Measurements from ENCODE around the gene ACLY. TPM values are rescaled to one million over a fixed set of nuclear protein-coding genes. Genes with fewer than 3 reads are reported as not detected.

Gene ACLY
- total RNA-seq = 123 and 285 TPM in 2 replicates

GRCh38 chr17:41918314-41919164, at the start of gene ACLY:
TSS of gene ACLY (minus strand) at chr17:41918951. CDS start at chr17:41913873, 5,078 bp downstream.

DNA sequence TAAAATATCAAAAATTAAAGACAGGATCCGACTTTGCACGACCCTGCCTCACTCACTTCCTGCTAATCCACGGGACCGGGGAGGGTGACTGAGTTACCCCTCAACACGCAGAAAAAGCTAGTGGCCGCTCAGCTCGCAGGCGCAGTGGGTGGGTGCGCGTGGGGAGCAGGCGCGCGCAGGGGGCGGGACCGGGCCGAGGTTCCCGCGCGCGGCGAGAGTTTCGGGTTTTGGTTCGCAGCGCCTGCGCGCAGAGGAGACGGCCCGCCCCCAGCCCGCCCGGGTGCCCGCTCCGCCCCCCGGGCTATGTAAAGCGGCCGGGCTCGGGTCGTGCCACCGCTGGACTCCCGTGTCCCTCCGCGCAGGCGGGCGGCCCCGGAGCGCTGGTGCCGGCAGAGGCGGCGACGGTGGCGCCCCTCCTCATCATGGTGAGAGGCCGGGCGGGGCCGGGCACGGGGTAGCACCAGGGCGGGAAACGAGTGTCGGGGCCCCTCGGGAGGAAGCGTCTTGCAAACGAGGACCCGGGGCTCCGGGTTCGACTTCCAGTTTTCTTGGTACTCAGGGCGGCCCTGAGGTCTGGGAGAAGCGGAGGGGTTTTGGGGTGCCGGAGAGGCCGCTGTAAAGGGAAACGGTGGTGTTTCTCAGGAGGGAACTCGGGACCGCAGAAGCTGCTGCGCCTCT, 47.9 kb upstream of the ACLY start, which contains the start of gene CNP:
TSS of gene CNP (plus strand) at position 333 of the 678 bp plus-strand sequence. CDS start at position 423, 90 bp downstream.

DNA sequence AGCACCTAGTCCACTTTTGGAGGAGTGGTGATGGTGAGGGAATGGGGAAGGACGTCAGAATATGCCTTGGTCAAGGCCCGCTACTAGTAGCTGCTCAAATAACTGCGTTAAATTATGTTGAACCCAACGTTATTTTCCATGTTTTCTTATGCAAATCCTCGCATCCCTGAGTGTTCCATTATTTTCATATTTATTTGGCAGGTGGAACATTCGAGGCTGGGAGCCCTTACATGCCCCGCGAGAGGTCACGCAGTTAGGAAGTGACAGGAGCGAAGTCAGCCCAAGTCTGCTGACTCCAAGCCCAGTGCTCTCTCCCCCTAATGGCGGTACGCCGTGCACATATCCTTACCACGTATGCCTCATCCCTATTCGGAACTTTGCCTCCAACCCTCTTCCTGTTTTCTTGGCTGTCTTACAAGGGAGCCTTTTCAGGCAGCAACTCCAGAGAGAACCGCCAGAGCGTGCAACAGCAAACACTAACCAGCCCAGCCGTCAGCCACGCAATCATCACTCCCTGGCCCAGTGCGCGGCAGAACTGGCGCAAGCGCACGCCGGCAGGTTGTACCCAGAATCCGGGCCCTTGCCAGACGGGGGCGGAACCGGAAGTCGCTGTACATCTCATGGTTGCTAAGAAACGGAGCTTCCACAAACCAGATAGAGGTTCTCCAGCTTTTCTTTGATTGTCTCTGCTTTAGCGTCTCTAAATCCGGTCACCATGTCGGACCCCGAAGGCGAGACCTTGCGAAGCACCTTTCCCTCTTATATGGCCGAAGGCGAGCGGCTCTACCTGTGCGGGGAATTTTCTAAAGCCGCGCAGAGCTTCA, 11.5 kb upstream of the ACLY start, which contains the start of gene ODAD4:
TSS of gene ODAD4 (plus strand) at position 609 of the 824 bp plus-strand sequence. CDS start at position 716, 107 bp downstream.

GRCh38 chr17:41864836-41865595, 53.7 kb downstream of the ACLY start, which contains the start of gene KLHL11:
TSS of gene KLHL11 (minus strand) at chr17:41865423. CDS start at chr17:41865370, 53 bp downstream.

DNA sequence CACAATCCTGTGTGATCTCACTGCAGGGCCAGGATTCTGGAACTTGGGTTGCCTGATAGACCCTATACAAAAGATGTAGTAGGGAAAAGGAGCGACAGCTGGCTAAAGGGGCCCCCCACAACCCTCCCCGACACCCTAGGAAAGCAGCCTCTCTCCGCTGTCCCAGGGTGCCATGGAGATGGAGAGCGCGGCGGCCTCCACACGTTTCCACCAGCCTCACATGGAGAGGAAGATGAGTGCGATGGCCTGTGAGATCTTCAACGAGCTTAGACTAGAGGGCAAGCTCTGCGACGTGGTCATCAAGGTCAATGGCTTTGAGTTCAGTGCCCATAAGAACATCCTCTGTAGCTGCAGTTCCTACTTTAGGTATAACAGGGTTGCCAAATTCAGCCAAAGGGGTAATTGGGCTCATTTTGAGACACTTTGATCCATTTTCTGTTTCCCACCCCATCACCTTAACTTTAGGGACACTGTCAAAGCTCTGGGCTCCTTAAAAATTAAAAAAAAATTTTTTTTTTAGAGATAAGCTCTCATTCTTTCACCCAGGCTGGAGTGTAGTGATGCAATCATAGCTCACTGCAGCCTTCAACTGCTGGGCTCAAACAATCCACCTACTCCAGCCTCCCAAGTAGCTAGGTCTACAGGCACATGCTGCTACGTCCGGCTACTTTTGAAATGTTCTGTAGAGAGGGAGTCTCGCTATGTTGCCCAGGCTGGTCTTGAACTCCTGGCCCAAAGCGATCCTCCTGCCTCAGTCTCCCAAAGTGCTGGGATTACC, 80.8 kb downstream of the ACLY start, which contains the start of gene KLHL10:
TSS of gene KLHL10 (plus strand) at position 65 of the 778 bp plus-strand sequence. CDS start at position 173, 108 bp downstream.

DNA sequence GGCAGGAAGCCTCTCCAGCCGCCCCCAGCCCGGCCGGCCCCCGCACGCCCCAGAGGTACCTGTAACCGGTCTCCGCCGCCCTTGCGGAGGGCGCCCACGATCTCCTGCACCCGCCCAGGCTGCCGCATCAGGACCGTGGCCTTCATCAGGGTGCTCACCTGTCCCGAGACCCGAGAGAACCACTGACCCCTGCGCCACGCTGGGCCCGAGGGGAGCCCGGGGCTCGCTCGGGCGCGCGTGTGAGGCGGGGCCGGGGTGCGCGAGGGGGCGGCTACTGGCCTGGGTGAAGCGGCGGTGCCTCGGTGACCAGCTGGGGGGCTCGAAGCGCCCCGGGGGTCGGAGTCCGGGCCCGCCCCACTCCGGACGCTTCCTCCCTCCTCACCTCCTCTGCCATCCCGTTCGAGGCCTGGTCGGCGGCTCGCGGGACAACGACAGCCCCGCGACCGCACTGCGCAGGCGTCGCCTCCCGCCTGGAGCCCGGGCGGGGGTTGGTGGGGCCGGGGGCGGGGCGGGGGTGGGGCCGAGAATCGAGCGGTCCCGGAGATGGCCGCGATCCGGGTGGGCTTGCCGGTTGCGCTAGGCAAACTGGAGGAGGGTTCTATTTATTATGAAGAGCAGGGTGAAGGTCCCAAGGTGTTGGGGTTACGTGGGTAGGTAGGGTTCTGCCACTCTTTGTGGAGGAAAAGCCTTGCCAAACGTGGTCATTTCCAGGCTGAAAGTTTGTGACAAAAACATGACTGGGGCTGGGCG, 82.8 kb downstream of the ACLY start, which contains the start of gene NT5C3B:
TSS of gene NT5C3B (minus strand) at position 433 of the 750 bp plus-strand sequence. CDS start at position 394, 39 bp downstream.

Other genes starting within 250 kb of the ACLY start
- 116 and 382 TPM in 2 replicates for gene EIF1, start 230.1 kb downstream of the ACLY start, total RNA-seq
- gene GAST, start 206.6 kb downstream of the ACLY start, total RNA-seq = not detected in 2 replicates
- under 0.01 and 0.40 TPM in 2 replicates for gene HAP1, start 184.3 kb downstream of the ACLY start, total RNA-seq
- gene JUP, start 132.2 kb downstream of the ACLY start, total RNA-seq = 118 and 240 TPM in 2 replicates
- 97.5 and 116 TPM in 2 replicates for gene P3H4, start 107.0 kb downstream of the ACLY start, total RNA-seq
- 517 and 587 TPM in 2 replicates for gene FKBP10, start 105.9 kb downstream of the ACLY start, total RNA-seq
- gene NT5C3B, start 82.7 kb downstream of the ACLY start, total RNA-seq = 36.6 and 71.5 TPM in 2 replicates
- gene KLHL10, start 81.1 kb downstream of the ACLY start, total RNA-seq = not detected in 2 replicates
- 16.3 and 23.9 TPM in 2 replicates for gene KLHL11, start 53.5 kb downstream of the ACLY start, total RNA-seq
- 0.52 and 1.9 TPM in 2 replicates for gene ODAD4, start 11.7 kb upstream of the ACLY start, total RNA-seq
- gene CNP, start 47.8 kb upstream of the ACLY start, total RNA-seq = 58.9 and 69.8 TPM in 2 replicates
- gene DNAJC7, start 98.5 kb upstream of the ACLY start, total RNA-seq = 52.6 and 63.4 TPM in 2 replicates
- 45.0 and 47.1 TPM in 2 replicates for gene NKIRAS2, start 101.1 kb upstream of the ACLY start, total RNA-seq
- 0.13 and 2.1 TPM in 2 replicates for gene C17orf113, start 131.7 kb upstream of the ACLY start, total RNA-seq
- not detected in 2 replicates for gene ZNF385C, start 179.5 kb upstream of the ACLY start, total RNA-seq
- gene DHX58, start 193.8 kb upstream of the ACLY start, total RNA-seq = 8.3 and 9.7 TPM in 2 replicates
- gene KAT2A, start 202.4 kb upstream of the ACLY start, total RNA-seq = 6.6 and 17.8 TPM in 2 replicates
- gene HSPB9, start 203.9 kb upstream of the ACLY start, total RNA-seq = not detected in 2 replicates
- 113 and 126 TPM in 2 replicates for gene RAB5C, start 236.0 kb upstream of the ACLY start, total RNA-seq

Measured in epithelial cell of alveolus of lung (primary cell).